Measurements from ENCODE around the gene MRPL19.

The MRPL19 gene

GRCh38 chr2:75633620-75634019, 13.0 kb upstream of the MRPL19 start:
- Histone ChIP-seq H3K4me3 (ENCODE audit: insufficient read depth, low read depth, low read length) (no peak overlapping the region), H3K4me1 (ENCODE audit: control insufficient read depth, insufficient read depth, low read length) (no peaks in the 10 kb centered on the region), H3K36me3 (ENCODE audit: control insufficient read depth, insufficient read depth, low read length) (no peaks in the 10 kb centered on the region), H3K27ac (ENCODE audit: insufficient read depth, low read depth, low read length, poor library complexity, severe bottlenecking) (no peak overlapping the region), H3K9me3 (ENCODE audit: control insufficient read depth, low read length) (no peaks in the 10 kb centered on the region), H3K27me3 (ENCODE audit: control insufficient read depth, insufficient read depth, low read length, poor library complexity, severe bottlenecking) (no peaks in the 10 kb centered on the region)
- WGBS, 2 experiments, result 94 to 96% methylated on average over 2 to 3 of the region's 3 CpGs

DNA sequence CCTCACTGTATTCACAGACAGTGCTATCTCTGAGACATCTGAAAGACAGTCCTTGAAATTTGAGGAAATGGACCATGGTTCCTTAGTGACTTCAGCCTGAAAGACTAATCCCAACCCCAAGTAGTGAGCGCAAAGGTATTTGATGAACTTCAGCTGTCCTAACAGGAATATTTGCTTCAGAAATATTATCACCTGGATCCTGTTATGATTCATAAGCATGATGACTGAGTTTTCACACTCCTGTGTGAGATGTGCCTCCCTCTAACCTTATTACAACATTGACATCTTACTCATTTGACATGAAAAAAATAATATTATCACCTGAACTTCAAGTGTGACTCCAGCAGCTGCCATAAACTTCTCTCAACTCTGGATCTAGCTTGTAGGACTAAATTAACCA, 11.6 kb upstream of the MRPL19 start:
- no peaks in the 10 kb centered on the region for H3K9me3 ChIP-seq (ENCODE audit: control insufficient read depth, low read length)
- H3K4me3 ChIP-seq (ENCODE audit: insufficient read depth, low read depth, low read length), result no peak overlapping the region
- H3K27me3 ChIP-seq (ENCODE audit: control insufficient read depth, insufficient read depth, low read length, poor library complexity, severe bottlenecking), result peaks cover 5% of the 10 kb centered on the region
- 93 to 94% methylated on average over 1 of the region's 1 CpG for WGBS, 2 experiments
- H3K36me3 ChIP-seq (ENCODE audit: control insufficient read depth, insufficient read depth, low read length), result no peaks in the 10 kb centered on the region
- H3K27ac ChIP-seq (ENCODE audit: insufficient read depth, low read depth, low read length, poor library complexity, severe bottlenecking), result no peak overlapping the region
- H3K4me1 ChIP-seq (ENCODE audit: control insufficient read depth, insufficient read depth, low read length), result no peaks in the 10 kb centered on the region

- Histone ChIP-seq H3K36me3 (ENCODE audit: control insufficient read depth, insufficient read depth, low read length) (no peaks in the 10 kb centered on the region), H3K4me3 (ENCODE audit: insufficient read depth, low read depth, low read length) (no peak overlapping the region), H3K9me3 (ENCODE audit: control insufficient read depth, low read length) (no peaks in the 10 kb centered on the region), H3K4me1 (ENCODE audit: control insufficient read depth, insufficient read depth, low read length) (no peaks in the 10 kb centered on the region), H3K27me3 (ENCODE audit: control insufficient read depth, insufficient read depth, low read length, poor library complexity, severe bottlenecking) (peaks cover 5% of the 10 kb centered on the region), H3K27ac (ENCODE audit: insufficient read depth, low read depth, low read length, poor library complexity, severe bottlenecking) (no peak overlapping the region)
- WGBS, 2 experiments, result 79 to 89% methylated on average over 1 of the region's 1 CpG
Measured at GRCh38 chr2:75637568-75637967, 9.0 kb upstream of the MRPL19 start.

DNA sequence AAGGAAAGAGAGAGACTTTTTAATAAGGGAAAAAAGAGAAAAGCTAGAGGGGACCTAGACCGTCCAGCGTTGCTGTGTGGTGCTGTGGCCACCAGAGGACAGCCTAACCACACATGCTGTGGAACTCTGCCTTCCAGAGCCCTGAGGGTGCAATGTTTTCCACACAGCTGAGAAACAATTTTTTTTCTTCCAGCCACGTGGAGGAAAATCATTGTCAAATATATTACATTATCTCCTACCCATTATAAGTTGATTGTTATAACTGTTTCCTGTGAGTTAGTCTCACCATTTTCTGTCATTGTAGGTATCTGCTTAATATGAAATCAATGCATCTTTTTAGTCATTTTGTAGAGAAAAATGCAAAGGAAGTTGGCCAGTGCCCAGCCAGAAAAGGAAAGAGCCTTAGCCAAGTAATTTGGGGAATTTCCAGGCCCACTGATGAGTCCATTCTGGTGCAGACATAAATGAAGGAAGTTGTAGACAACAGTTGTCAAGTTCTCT, 5.9 kb upstream of the MRPL19 start:
- no peak overlapping the region for H3K27ac ChIP-seq (ENCODE audit: insufficient read depth, low read depth, low read length, poor library complexity, severe bottlenecking)
- 0% methylated on average over 2 to 3 of the region's 3 CpGs for WGBS, 2 experiments
- peaks cover 5% of the 10 kb centered on the region for H3K27me3 ChIP-seq (ENCODE audit: control insufficient read depth, insufficient read depth, low read length, poor library complexity, severe bottlenecking)
- no peak overlapping the region for H3K4me3 ChIP-seq (ENCODE audit: insufficient read depth, low read depth, low read length)
- no peaks in the 10 kb centered on the region for H3K4me1 ChIP-seq (ENCODE audit: control insufficient read depth, insufficient read depth, low read length)
- no peaks in the 10 kb centered on the region for H3K9me3 ChIP-seq (ENCODE audit: control insufficient read depth, low read length)
- no peaks in the 10 kb centered on the region for H3K36me3 ChIP-seq (ENCODE audit: control insufficient read depth, insufficient read depth, low read length)

- no peaks in the 10 kb centered on the region for H3K9me3 ChIP-seq (ENCODE audit: control insufficient read depth, low read length)
- no peak overlapping the region for H3K27ac ChIP-seq (ENCODE audit: insufficient read depth, low read depth, low read length, poor library complexity, severe bottlenecking)
- H3K36me3 ChIP-seq (ENCODE audit: control insufficient read depth, insufficient read depth, low read length), result no peaks in the 10 kb centered on the region
- H3K27me3 ChIP-seq (ENCODE audit: control insufficient read depth, insufficient read depth, low read length, poor library complexity, severe bottlenecking), result peaks cover 5% of the 10 kb centered on the region
- no peak overlapping the region for H3K4me3 ChIP-seq (ENCODE audit: insufficient read depth, low read depth, low read length)
- no peaks in the 10 kb centered on the region for H3K4me1 ChIP-seq (ENCODE audit: control insufficient read depth, insufficient read depth, low read length)
- 100% methylated on average over 1 of the region's 1 CpG for WGBS, 2 experiments
Measured at GRCh38 chr2:75641587-75641986, 5.0 kb upstream of the MRPL19 start.

GRCh38 chr2:75643980-75644379, 2.6 kb upstream of the MRPL19 start:
- Histone ChIP-seq H3K9me3 (ENCODE audit: control insufficient read depth, low read length) (no peaks in the 10 kb centered on the region), H3K27ac (ENCODE audit: insufficient read depth, low read depth, low read length, poor library complexity, severe bottlenecking) (no peak overlapping the region), H3K4me1 (ENCODE audit: control insufficient read depth, insufficient read depth, low read length) (no peaks in the 10 kb centered on the region), H3K27me3 (ENCODE audit: control insufficient read depth, insufficient read depth, low read length, poor library complexity, severe bottlenecking) (peaks cover 5% of the 10 kb centered on the region), H3K36me3 (ENCODE audit: control insufficient read depth, insufficient read depth, low read length) (no peaks in the 10 kb centered on the region), H3K4me3 (ENCODE audit: insufficient read depth, low read depth, low read length) (no peak overlapping the region)
- WGBS, 2 experiments, result 100% methylated on average over 1 of the region's 1 CpG

DNA sequence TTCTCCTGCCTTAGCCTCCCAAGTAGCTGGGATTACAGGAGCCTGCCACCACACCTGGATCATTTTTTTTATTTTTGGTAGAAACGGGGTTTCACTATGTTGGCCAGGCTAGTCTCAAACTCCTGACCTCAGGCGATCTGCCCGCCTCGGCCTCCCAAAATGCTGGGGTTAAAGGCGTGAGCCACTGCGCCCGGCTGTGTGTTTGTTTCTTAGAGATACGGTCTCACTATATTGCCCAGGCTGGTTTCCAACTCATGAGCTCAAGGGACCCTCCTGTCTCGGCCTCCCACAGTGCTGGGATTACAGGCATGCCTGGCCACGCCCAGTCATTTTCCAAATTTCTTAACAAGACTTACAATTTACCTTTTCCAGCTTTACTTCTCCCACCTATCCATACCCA, 940 bp upstream of the MRPL19 start:
- Histone ChIP-seq H3K4me1 (ENCODE audit: control insufficient read depth, insufficient read depth, low read length) (no peaks in the 10 kb centered on the region), H3K27me3 (ENCODE audit: control insufficient read depth, insufficient read depth, low read length, poor library complexity, severe bottlenecking) (no peaks in the 10 kb centered on the region), H3K9me3 (ENCODE audit: control insufficient read depth, low read length) (no peaks in the 10 kb centered on the region), H3K36me3 (ENCODE audit: control insufficient read depth, insufficient read depth, low read length) (peaks cover 8% of the 10 kb centered on the region), H3K27ac (ENCODE audit: insufficient read depth, low read depth, low read length, poor library complexity, severe bottlenecking) (no peak overlapping the region), H3K4me3 (ENCODE audit: insufficient read depth, low read depth, low read length) (no peak overlapping the region)
- 91 to 95% methylated on average over 10 of the region's 10 CpGs for WGBS, 2 experiments

GRCh38 chr2:75646090-75646582, 447 bp upstream of the MRPL19 start:
- Histone ChIP-seq H3K36me3 (ENCODE audit: control insufficient read depth, insufficient read depth, low read length) (peaks cover 13% of the 10 kb centered on the region), H3K27me3 (ENCODE audit: control insufficient read depth, insufficient read depth, low read length, poor library complexity, severe bottlenecking) (no peaks in the 10 kb centered on the region), H3K27ac (ENCODE audit: insufficient read depth, low read depth, low read length, poor library complexity, severe bottlenecking) (no peak overlapping the region), H3K9me3 (ENCODE audit: control insufficient read depth, low read length) (no peaks in the 10 kb centered on the region), H3K4me1 (ENCODE audit: control insufficient read depth, insufficient read depth, low read length) (no peaks in the 10 kb centered on the region), H3K4me3 (ENCODE audit: insufficient read depth, low read depth, low read length) (peak overlapping the region; percentile 80)
- WGBS, 2 experiments, result 81 to 84% methylated on average over 9 of the region's 9 CpGs

- peak overlapping the region; percentile 80 for H3K4me3 ChIP-seq (ENCODE audit: insufficient read depth, low read depth, low read length)
- H3K27ac ChIP-seq (ENCODE audit: insufficient read depth, low read depth, low read length, poor library complexity, severe bottlenecking), result no peak overlapping the region
- H3K36me3 ChIP-seq (ENCODE audit: control insufficient read depth, insufficient read depth, low read length), result peaks cover 22% of the 10 kb centered on the region
- H3K9me3 ChIP-seq (ENCODE audit: control insufficient read depth, low read length), result no peaks in the 10 kb centered on the region
- H3K4me1 ChIP-seq (ENCODE audit: control insufficient read depth, insufficient read depth, low read length), result no peaks in the 10 kb centered on the region
- 75 to 92% methylated on average over 1 to 2 of the region's 3 CpGs for WGBS, 2 experiments
- H3K27me3 ChIP-seq (ENCODE audit: control insufficient read depth, insufficient read depth, low read length, poor library complexity, severe bottlenecking), result no peaks in the 10 kb centered on the region
Measured at GRCh38 chr2:75647771-75648170, 1.2 kb downstream of the MRPL19 start.

DNA sequence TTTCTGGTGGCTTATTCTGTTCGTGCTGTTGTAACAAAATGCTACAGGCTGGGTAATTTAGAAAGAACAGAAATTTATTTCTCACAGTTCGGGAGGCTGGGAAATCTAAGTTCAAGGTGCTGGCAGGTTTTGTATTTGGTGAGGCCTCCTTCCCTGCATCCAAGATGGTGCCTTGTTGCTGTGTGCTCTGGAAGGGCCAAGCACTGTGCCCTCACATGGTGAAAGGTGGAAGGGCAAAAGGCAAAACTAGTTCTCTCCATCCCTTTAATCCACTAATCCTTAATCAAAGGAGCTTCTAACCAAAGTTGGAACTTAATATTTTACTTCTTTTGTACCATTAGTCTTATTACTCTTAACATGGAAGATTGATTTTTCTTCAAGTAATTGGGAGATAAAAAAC, 7.4 kb downstream of the MRPL19 start:
- Histone ChIP-seq H3K27ac (ENCODE audit: insufficient read depth, low read depth, low read length, poor library complexity, severe bottlenecking) (no peak overlapping the region), H3K36me3 (ENCODE audit: control insufficient read depth, insufficient read depth, low read length) (peaks cover 47% of the 10 kb centered on the region), H3K27me3 (ENCODE audit: control insufficient read depth, insufficient read depth, low read length, poor library complexity, severe bottlenecking) (no peaks in the 10 kb centered on the region), H3K4me1 (ENCODE audit: control insufficient read depth, insufficient read depth, low read length) (no peaks in the 10 kb centered on the region), H3K9me3 (ENCODE audit: control insufficient read depth, low read length) (no peaks in the 10 kb centered on the region), H3K4me3 (ENCODE audit: insufficient read depth, low read depth, low read length) (no peak overlapping the region)
- 94 to 98% methylated on average over 2 of the region's 2 CpGs for WGBS, 2 experiments

- Histone ChIP-seq H3K27me3 (ENCODE audit: control insufficient read depth, insufficient read depth, low read length, poor library complexity, severe bottlenecking) (no peaks in the 10 kb centered on the region), H3K36me3 (ENCODE audit: control insufficient read depth, insufficient read depth, low read length) (peaks cover 37% of the 10 kb centered on the region), H3K4me3 (ENCODE audit: insufficient read depth, low read depth, low read length) (no peak overlapping the region), H3K9me3 (ENCODE audit: control insufficient read depth, low read length) (no peaks in the 10 kb centered on the region), H3K27ac (ENCODE audit: insufficient read depth, low read depth, low read length, poor library complexity, severe bottlenecking) (no peak overlapping the region), H3K4me1 (ENCODE audit: control insufficient read depth, insufficient read depth, low read length) (no peaks in the 10 kb centered on the region)
- WGBS, 2 experiments, result 94 to 99% methylated on average over 1 of the region's 1 CpG
Measured at GRCh38 chr2:75655861-75656260, 9.3 kb downstream of the MRPL19 start.
